ENCODE results near the gene NDP.
"Not testable (repeated sequence)": the region's sequence is repeated elsewhere in the genome, so short reads cannot be mapped to it uniquely, and the experiment has no call there.

The NDP gene

GRCh38 chrX:43958529-43958928, 14.7 kb downstream of the NDP start:
- H3K4me3 ChIP-seq (ENCODE audit: low read length in 2 of 2): no peak overlapping the region
- H3K9me3 ChIP-seq (ENCODE audit: control insufficient read depth in 2 of 2, low read length in 2 of 2): no peaks in the 10 kb centered on the region
- no peak overlapping the region for H3K27ac ChIP-seq (ENCODE audit: low read depth in 2 of 2, low read length in 2 of 2)
- no peaks in the 10 kb centered on the region for H3K36me3 ChIP-seq (ENCODE audit: control insufficient read depth in 2 of 2, insufficient read depth in 2 of 2, low read length in 2 of 2)
- no peaks in the 10 kb centered on the region for H3K4me1 ChIP-seq (ENCODE audit: control insufficient read depth in 2 of 2, insufficient read depth in 2 of 2, low read length in 2 of 2)
- peaks cover 3 to 4% of the 10 kb centered on the region in 2 donors for H3K27me3 ChIP-seq (ENCODE audit: control insufficient read depth in 2 of 2, insufficient read depth in 2 of 2, low read length in 2 of 2)
- H3K9ac ChIP-seq (ENCODE audit: low read depth in 1 of 2, low read length in 2 of 2): no peak overlapping the region

- no peaks in the 10 kb centered on the region for H3K36me3 ChIP-seq (ENCODE audit: control insufficient read depth in 2 of 2, insufficient read depth in 2 of 2, low read length in 2 of 2)
- H3K4me1 ChIP-seq (ENCODE audit: control insufficient read depth in 2 of 2, insufficient read depth in 2 of 2, low read length in 2 of 2): no peaks in the 10 kb centered on the region
- no peak overlapping the region for H3K4me3 ChIP-seq (ENCODE audit: low read length in 2 of 2)
- no peak overlapping the region for H3K9ac ChIP-seq (ENCODE audit: low read depth in 1 of 2, low read length in 2 of 2)
- no peaks in the 10 kb centered on the region for H3K9me3 ChIP-seq (ENCODE audit: control insufficient read depth in 2 of 2, low read length in 2 of 2)
- no peak overlapping the region for H3K27ac ChIP-seq (ENCODE audit: low read depth in 2 of 2, low read length in 2 of 2)
- peaks cover 3 to 4% of the 10 kb centered on the region in 2 donors for H3K27me3 ChIP-seq (ENCODE audit: control insufficient read depth in 2 of 2, insufficient read depth in 2 of 2, low read length in 2 of 2)
Measured at GRCh38 chrX:43956034-43956433, 17.2 kb downstream of the NDP start.

- H3K9me3 ChIP-seq (ENCODE audit: control insufficient read depth in 2 of 2, low read length in 2 of 2): no peaks in the 10 kb centered on the region
- H3K36me3 ChIP-seq (ENCODE audit: control insufficient read depth in 2 of 2, insufficient read depth in 2 of 2, low read length in 2 of 2): no peaks in the 10 kb centered on the region
- H3K27ac ChIP-seq (ENCODE audit: low read depth in 2 of 2, low read length in 2 of 2): no peak overlapping the region
- no peak overlapping the region for H3K9ac ChIP-seq (ENCODE audit: low read depth in 1 of 2, low read length in 2 of 2)
- H3K4me3 ChIP-seq (ENCODE audit: low read length in 2 of 2): no peak overlapping the region
- peaks cover 5 to 9% of the 10 kb centered on the region in 2 donors for H3K27me3 ChIP-seq (ENCODE audit: control insufficient read depth in 2 of 2, insufficient read depth in 2 of 2, low read length in 2 of 2)
- no peaks in the 10 kb centered on the region for H3K4me1 ChIP-seq (ENCODE audit: control insufficient read depth in 2 of 2, insufficient read depth in 2 of 2, low read length in 2 of 2)
Measured at GRCh38 chrX:43953218-43953617, 20.0 kb downstream of the NDP start.

- H3K9ac ChIP-seq (ENCODE audit: low read depth in 1 of 2, low read length in 2 of 2): no peak overlapping the region
Measured at GRCh38 chrX:43949669-43950068, 23.5 kb downstream of the NDP start.

GRCh38 chrX:43940816-43941474, 32.2 kb downstream of the NDP start:
- Histone ChIP-seq H3K36me3 (ENCODE audit: control insufficient read depth in 2 of 2, insufficient read depth in 2 of 2, low read length in 2 of 2) (no peaks in the 10 kb centered on the region), H3K9ac (ENCODE audit: low read depth in 1 of 2, low read length in 2 of 2) (no peak overlapping the region), H3K27me3 (ENCODE audit: control insufficient read depth in 2 of 2, insufficient read depth in 2 of 2, low read length in 2 of 2) (peaks cover 4% of the 10 kb centered on the region in 2 donors), H3K4me1 (ENCODE audit: control insufficient read depth in 2 of 2, insufficient read depth in 2 of 2, low read length in 2 of 2) (no peaks in the 10 kb centered on the region), H3K9me3 (ENCODE audit: control insufficient read depth in 2 of 2, low read length in 2 of 2) (no peaks in the 10 kb centered on the region), H3K27ac (ENCODE audit: low read depth in 2 of 2, low read length in 2 of 2) (no peak overlapping the region), H3K4me3 (ENCODE audit: low read length in 2 of 2) (no peak overlapping the region)

More at GRCh38 chrX:43949669-43950068, 23.5 kb downstream of the NDP start:
- H3K36me3 ChIP-seq (ENCODE audit: control insufficient read depth in 2 of 2, insufficient read depth in 2 of 2, low read length in 2 of 2): no peaks in the 10 kb centered on the region
- H3K27ac ChIP-seq (ENCODE audit: low read depth in 2 of 2, low read length in 2 of 2): no peak overlapping the region
- H3K4me1 ChIP-seq (ENCODE audit: control insufficient read depth in 2 of 2, insufficient read depth in 2 of 2, low read length in 2 of 2): no peaks in the 10 kb centered on the region
- H3K9me3 ChIP-seq (ENCODE audit: control insufficient read depth in 2 of 2, low read length in 2 of 2): no peaks in the 10 kb centered on the region
- no peak overlapping the region for H3K4me3 ChIP-seq (ENCODE audit: low read length in 2 of 2)
- H3K27me3 ChIP-seq (ENCODE audit: control insufficient read depth in 2 of 2, insufficient read depth in 2 of 2, low read length in 2 of 2): peaks cover 5 to 9% of the 10 kb centered on the region in 2 donors

GRCh38 chrX:43939187-43939926, 33.8 kb downstream of the NDP start:
- no peak overlapping the region for H3K27ac ChIP-seq (ENCODE audit: low read depth in 2 of 2, low read length in 2 of 2)
- H3K4me1 ChIP-seq (ENCODE audit: control insufficient read depth in 2 of 2, insufficient read depth in 2 of 2, low read length in 2 of 2): no peaks in the 10 kb centered on the region

GRCh38 chrX:43922032-43922431, 51.2 kb downstream of the NDP start:
- not testable (repeated sequence) for H3K27ac ChIP-seq (ENCODE audit: low read depth in 2 of 2, low read length in 2 of 2); H3K27me3 ChIP-seq (ENCODE audit: control insufficient read depth in 2 of 2, insufficient read depth in 2 of 2, low read length in 2 of 2); H3K9ac ChIP-seq (ENCODE audit: low read depth in 1 of 2, low read length in 2 of 2); H3K4me3 ChIP-seq (ENCODE audit: low read length in 2 of 2); H3K36me3 ChIP-seq (ENCODE audit: control insufficient read depth in 2 of 2, insufficient read depth in 2 of 2, low read length in 2 of 2); H3K4me1 ChIP-seq (ENCODE audit: control insufficient read depth in 2 of 2, insufficient read depth in 2 of 2, low read length in 2 of 2); H3K9me3 ChIP-seq (ENCODE audit: control insufficient read depth in 2 of 2, low read length in 2 of 2)

More at GRCh38 chrX:43939187-43939926, 33.8 kb downstream of the NDP start:
- H3K9ac ChIP-seq (ENCODE audit: low read depth in 1 of 2, low read length in 2 of 2): no peak overlapping the region
- H3K27me3 ChIP-seq (ENCODE audit: control insufficient read depth in 2 of 2, insufficient read depth in 2 of 2, low read length in 2 of 2): peaks cover 4 to 6% of the 10 kb centered on the region in 2 donors
- no peaks in the 10 kb centered on the region for H3K9me3 ChIP-seq (ENCODE audit: control insufficient read depth in 2 of 2, low read length in 2 of 2)
- H3K4me3 ChIP-seq (ENCODE audit: low read length in 2 of 2): no peak overlapping the region
- H3K36me3 ChIP-seq (ENCODE audit: control insufficient read depth in 2 of 2, insufficient read depth in 2 of 2, low read length in 2 of 2): no peaks in the 10 kb centered on the region

GRCh38 chrX:43910772-43911171, 62.4 kb downstream of the NDP start:
- not testable (repeated sequence) for H3K9ac ChIP-seq (ENCODE audit: low read depth in 1 of 2, low read length in 2 of 2); H3K9me3 ChIP-seq (ENCODE audit: control insufficient read depth in 2 of 2, low read length in 2 of 2); H3K27me3 ChIP-seq (ENCODE audit: control insufficient read depth in 2 of 2, insufficient read depth in 2 of 2, low read length in 2 of 2); H3K4me1 ChIP-seq (ENCODE audit: control insufficient read depth in 2 of 2, insufficient read depth in 2 of 2, low read length in 2 of 2); H3K36me3 ChIP-seq (ENCODE audit: control insufficient read depth in 2 of 2, insufficient read depth in 2 of 2, low read length in 2 of 2); H3K27ac ChIP-seq (ENCODE audit: low read depth in 2 of 2, low read length in 2 of 2); H3K4me3 ChIP-seq (ENCODE audit: low read length in 2 of 2)

- Histone ChIP-seq H3K36me3 (ENCODE audit: control insufficient read depth in 2 of 2, insufficient read depth in 2 of 2, low read length in 2 of 2) (no peaks in the 10 kb centered on the region), H3K27ac (ENCODE audit: low read depth in 2 of 2, low read length in 2 of 2) (no peak overlapping the region), H3K9ac (ENCODE audit: low read depth in 1 of 2, low read length in 2 of 2) (no peak overlapping the region), H3K9me3 (ENCODE audit: control insufficient read depth in 2 of 2, low read length in 2 of 2) (no peaks in the 10 kb centered on the region), H3K4me3 (ENCODE audit: low read length in 2 of 2) (no peak overlapping the region), H3K4me1 (ENCODE audit: control insufficient read depth in 2 of 2, insufficient read depth in 2 of 2, low read length in 2 of 2) (no peaks in the 10 kb centered on the region), H3K27me3 (ENCODE audit: control insufficient read depth in 2 of 2, insufficient read depth in 2 of 2, low read length in 2 of 2) (no peaks in the 10 kb centered on the region)
Measured at GRCh38 chrX:43910012-43910411, 63.2 kb downstream of the NDP start.

GRCh38 chrX:43909141-43909540, 64.0 kb downstream of the NDP start:
- Histone ChIP-seq H3K27ac (ENCODE audit: low read depth in 2 of 2, low read length in 2 of 2) (no peak overlapping the region), H3K9ac (ENCODE audit: low read depth in 1 of 2, low read length in 2 of 2) (no peak overlapping the region), H3K36me3 (ENCODE audit: control insufficient read depth in 2 of 2, insufficient read depth in 2 of 2, low read length in 2 of 2) (no peaks in the 10 kb centered on the region), H3K4me1 (ENCODE audit: control insufficient read depth in 2 of 2, insufficient read depth in 2 of 2, low read length in 2 of 2) (no peaks in the 10 kb centered on the region), H3K4me3 (ENCODE audit: low read length in 2 of 2) (no peak overlapping the region), H3K27me3 (ENCODE audit: control insufficient read depth in 2 of 2, insufficient read depth in 2 of 2, low read length in 2 of 2) (no peaks in the 10 kb centered on the region), H3K9me3 (ENCODE audit: control insufficient read depth in 2 of 2, low read length in 2 of 2) (no peaks in the 10 kb centered on the region)
